ENCODE results near the gene RAB3A. TPM values are rescaled to one million over a fixed set of nuclear protein-coding genes. Genes with fewer than 3 reads are reported as not detected.
"Not testable (repeated sequence)": the region's sequence is repeated elsewhere in the genome, so short reads cannot be mapped to it uniquely, and the experiment has no call there.

RAB3A gene
- total RNA-seq, 1 donor from 2014 or later = 3.1 TPM

GRCh38 chr19:18211683-18212082 lies 7.8 kb upstream of the RAB3A start:
- Mint-ChIP-seq H3K4me3 (ENCODE audit: unreplicated experiment) (no peak overlapping the region), H3K36me3 (ENCODE audit: low read depth, unreplicated experiment) (no peaks in the 10 kb centered on the region), H3K27me3 (ENCODE audit: unreplicated experiment) (peaks cover 10% of the 10 kb centered on the region), H3K27ac (ENCODE audit: unreplicated experiment) (no peak overlapping the region), H3K9me3 (ENCODE audit: unreplicated experiment) (no peaks in the 10 kb centered on the region), H3K4me1 (ENCODE audit: unreplicated experiment) (no peaks in the 10 kb centered on the region)
- no peak for TF ChIP-seq CTCF (IDR thresholded peaks at IDR 0.05; ENCODE audit: unreplicated experiment)
- DNase-seq (ENCODE audit: low spot score) = no peak

- not testable (repeated sequence) for H3K9me3 Mint-ChIP-seq (ENCODE audit: unreplicated experiment); H3K27me3 Mint-ChIP-seq (ENCODE audit: unreplicated experiment)
Observed at GRCh38 chr19:18209912-18210311, 6.1 kb upstream of the RAB3A start.

GRCh38 chr19:18208098-18208951 lies 4.5 kb upstream of the RAB3A start:
- Mint-ChIP-seq H3K4me1 (ENCODE audit: unreplicated experiment) (peaks cover under 1% of the 10 kb centered on the region), H3K27ac (ENCODE audit: unreplicated experiment) (no peak overlapping the region), H3K36me3 (ENCODE audit: low read depth, unreplicated experiment) (no peaks in the 10 kb centered on the region), H3K9me3 (ENCODE audit: unreplicated experiment) (no peaks in the 10 kb centered on the region), H3K4me3 (ENCODE audit: unreplicated experiment) (no peak overlapping the region), H3K27me3 (ENCODE audit: unreplicated experiment) (peaks cover 12% of the 10 kb centered on the region)
- peak; percentile 78 for TF ChIP-seq CTCF (IDR thresholded peaks at IDR 0.05; ENCODE audit: unreplicated experiment)
- DNase-seq (ENCODE audit: low spot score) = peak; percentile 57

More at GRCh38 chr19:18209912-18210311, 6.1 kb upstream of the RAB3A start:
- not testable (repeated sequence) for H3K4me1 Mint-ChIP-seq (ENCODE audit: unreplicated experiment); H3K4me3 Mint-ChIP-seq (ENCODE audit: unreplicated experiment); DNase-seq (ENCODE audit: low spot score); H3K27ac Mint-ChIP-seq (ENCODE audit: unreplicated experiment); H3K36me3 Mint-ChIP-seq (ENCODE audit: low read depth, unreplicated experiment)

- no peaks in the 10 kb centered on the region for H3K9me3 Mint-ChIP-seq (ENCODE audit: unreplicated experiment)
- H3K27ac Mint-ChIP-seq (ENCODE audit: unreplicated experiment) = peak overlapping the region; percentile 88
- peaks cover 4% of the 10 kb centered on the region for H3K4me1 Mint-ChIP-seq (ENCODE audit: unreplicated experiment)
- TF ChIP-seq CTCF (IDR thresholded peaks at IDR 0.05; ENCODE audit: unreplicated experiment) = no peak
- peaks cover 10% of the 10 kb centered on the region for H3K36me3 Mint-ChIP-seq (ENCODE audit: low read depth, unreplicated experiment)
- H3K4me3 Mint-ChIP-seq (ENCODE audit: unreplicated experiment) = peak overlapping the region; percentile 94
- no peak for DNase-seq (ENCODE audit: low spot score)
- H3K27me3 Mint-ChIP-seq (ENCODE audit: unreplicated experiment) = peaks cover 10% of the 10 kb centered on the region
Observed at GRCh38 chr19:18206018-18206417, 2.2 kb upstream of the RAB3A start.

GRCh38 chr19:18205200-18205892 lies 1.5 kb upstream of the RAB3A start:
- DNase-seq (ENCODE audit: low spot score) = peak; percentile 65
- Mint-ChIP-seq H3K27me3 (ENCODE audit: unreplicated experiment) (peaks cover 10% of the 10 kb centered on the region), H3K4me1 (ENCODE audit: unreplicated experiment) (peaks cover 4% of the 10 kb centered on the region), H3K36me3 (ENCODE audit: low read depth, unreplicated experiment) (peaks cover 10% of the 10 kb centered on the region), H3K9me3 (ENCODE audit: unreplicated experiment) (no peaks in the 10 kb centered on the region), H3K27ac (ENCODE audit: unreplicated experiment) (peak overlapping the region; percentile 94), H3K4me3 (ENCODE audit: unreplicated experiment) (peak overlapping the region; percentile 94)
- no peak for TF ChIP-seq CTCF (IDR thresholded peaks at IDR 0.05; ENCODE audit: unreplicated experiment)
